OCI-LY7 (cell line): ENCODE results near the gene MEF2A. TPM values are rescaled to one million over a fixed set of nuclear protein-coding genes. Genes with fewer than 3 reads are reported as not detected.

Experiments
- BruUV-seq: library from RNA; stranded (reverse); fragments of 400-500 nt; replicated peaks from 2 replicates; lab custom pipeline; 2021; lab: Mats Ljungman, UMichigan
- CTCF ChIA-PET: fragments of 300-600 bp; sonication (Branson Sonifier 250); formaldehyde crosslinking; loops from one replicate; lab custom pipeline; 2022; ENCODE audit warnings: antibody characterized with exemption; ENCODE audit not compliant: unreplicated experiment; lab: Charles Lee
- POLR2A ChIA-PET: fragments of 300-600 bp; sonication (Branson Sonifier 250); formaldehyde crosslinking; loops from one replicate; lab custom pipeline; 2022; ENCODE audit warnings: antibody characterized with exemption; lab: Charles Lee
- DNase-seq: peaks from one replicate; pipeline ENCODE4 v3.0.0-alpha.2; 2015; ENCODE audit warnings: low spot score
- H2AFZ ChIP-seq: fragments of 200-600 bp; sonication (generic), shearing (Covaris generic); 2 replicates; pipeline ENCODE4 v1.6.1; 2014; ENCODE audit warnings: mild to moderate bottlenecking, antibody characterized with exemption, low read length, moderate library complexity
- H3K27ac ChIP-seq: fragments of 200-600 bp; sonication (generic); 2 replicates; pipeline ENCODE4 v1.5.1; 2014; ENCODE audit warnings: mixed run types, low read depth, mild to moderate bottlenecking, moderate library complexity, low read length, inconsistent platforms; ENCODE audit not compliant: poor library complexity, severe bottlenecking
- H3K36me3 ChIP-seq: fragments of 200-600 bp; sonication (generic); 2 replicates; pipeline ENCODE4 v1.6.1; 2014; ENCODE audit warnings: mild to moderate bottlenecking, antibody characterized with exemption, low read length, moderate library complexity, mixed read lengths; ENCODE audit not compliant: insufficient read depth
- H3K4me1 ChIP-seq: fragments of 200-600 bp; sonication (generic); 2 replicates; pipeline ENCODE4 v1.5.1; 2014; ENCODE audit warnings: mild to moderate bottlenecking, low read length; ENCODE audit not compliant: insufficient read depth, poor library complexity, severe bottlenecking
- H3K4me2 ChIP-seq: fragments of 200-600 bp; sonication (generic); 2 replicates; pipeline ENCODE4 v1.6.1; 2014; ENCODE audit warnings: mild to moderate bottlenecking, low read length
- H3K4me3 ChIP-seq: fragments of 200-600 bp; sonication (generic); 2 replicates; pipeline ENCODE4 v1.5.1; 2014; ENCODE audit warnings: mild to moderate bottlenecking, low read depth, low read length; ENCODE audit not compliant: poor library complexity, severe bottlenecking
- H3K79me2 ChIP-seq: fragments of 200-600 bp; sonication (generic); 2 replicates; pipeline ENCODE4 v1.6.1; 2016; ENCODE audit warnings: low read depth, mild to moderate bottlenecking, low read length, moderate library complexity, mixed read lengths; ENCODE audit not compliant: insufficient read depth
- H3K9me2 ChIP-seq: fragments of 200-600 bp; sonication (generic); 2 replicates; pipeline ENCODE4 v1.6.1; 2016; ENCODE audit warnings: mild to moderate bottlenecking, low read length, mixed read lengths; ENCODE audit not compliant: insufficient read depth
- H3K9me3 ChIP-seq: fragments of 200-600 bp; sonication (generic); 2 replicates; pipeline ENCODE4 v1.6.1; 2014; ENCODE audit warnings: mild to moderate bottlenecking, mixed run types, low read length, mixed read lengths
- H4K20me1 ChIP-seq: fragments of 200-600 bp; sonication (generic); 2 replicates; pipeline ENCODE4 v1.6.1; 2014; ENCODE audit warnings: mild to moderate bottlenecking, antibody characterized with exemption, low read length, moderate library complexity, mixed read lengths; ENCODE audit not compliant: insufficient read depth
- EZH2phosphoT487 ChIP-seq: fragments of 200-600 bp; sonication (generic); IDR thresholded peaks from 2 replicates; pipeline ENCODE4 v1.6.1; 2018; ENCODE audit warnings: low read depth, borderline replicate concordance, mild to moderate bottlenecking, mixed run types, antibody characterized with exemption, low read length, moderate library complexity, mixed read lengths
- intact Hi-C: fragments of 100-400 bp; cut with micrococcal nuclease; formaldehyde crosslinking; loops from one replicate; pipeline ENCODE4 v1.10.0; 2022; ENCODE audit not compliant: unreplicated experiment
- total RNA-seq, 2 experiments: library from RNA; depleted of rRNA in 1 of 2; stranded (reverse); fragments of >200 nt in 1 of 2; shearing (Covaris generic) in 1 of 2; gene quantifications; 2 replicates each; pipeline ENCODE4 v1.2.3, GENCODE V29; 2014 to 2022
- TF ChIP-seq, protein P1 (sequence below): fragments of 200-600 bp; sonication (generic); conservative IDR thresholded peaks from 2 replicates; pipeline ENCODE4 v1.5.1; 2014; ENCODE audit warnings: mild to moderate bottlenecking, antibody characterized with exemption, low read length, moderate library complexity, mixed read lengths

The MEF2A gene
- total RNA-seq, 2 experiments from 2014 or later, result 28.0 to 38.2 TPM

DNA sequence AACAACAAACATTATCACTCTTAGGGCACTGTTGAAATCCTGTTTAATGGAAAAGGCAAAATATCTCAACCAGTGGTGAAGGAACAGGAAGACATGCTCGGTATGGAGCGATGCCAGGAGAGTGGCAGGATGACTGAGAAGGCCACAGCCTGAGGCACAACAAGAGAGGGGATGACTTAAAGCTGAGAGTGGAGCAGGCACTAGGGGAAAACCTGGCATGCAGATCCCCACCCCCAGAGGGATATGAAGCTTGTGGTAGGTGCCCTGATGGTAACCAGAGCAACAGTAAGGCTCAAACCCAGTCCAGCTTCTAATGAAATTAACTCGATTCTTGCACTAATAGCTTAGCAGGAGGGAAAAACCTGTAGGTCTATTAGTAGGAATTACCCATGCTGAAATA is 127.0 kb downstream of the MEF2A start:
- Histone ChIP-seq H3K79me2 (no peaks in the 10 kb centered on the region), H3K36me3 (peaks cover 65% of the 10 kb centered on the region), H3K9me2 (no peaks in the 10 kb centered on the region), H3K4me2 (no peak overlapping the region), H3K4me3 (no peak overlapping the region), H3K9me3 (no peaks in the 10 kb centered on the region), H3K4me1 (no peaks in the 10 kb centered on the region), H3K27ac (no peak overlapping the region), H2AFZ (no peak overlapping the region), H4K20me1 (no peaks in the 10 kb centered on the region)
- ChIA-PET POLR2A (no interaction called here), CTCF (interaction anchor here (1.5 kb wide), 1 partner anchor 9 kb away, joined by 5 read pairs; no protein-coding TSS in a partner anchor)
- intact Hi-C loops, result no loop called here
- no peak for TF ChIP-seq EZH2phosphoT487
- TF ChIP-seq, protein P1, sequence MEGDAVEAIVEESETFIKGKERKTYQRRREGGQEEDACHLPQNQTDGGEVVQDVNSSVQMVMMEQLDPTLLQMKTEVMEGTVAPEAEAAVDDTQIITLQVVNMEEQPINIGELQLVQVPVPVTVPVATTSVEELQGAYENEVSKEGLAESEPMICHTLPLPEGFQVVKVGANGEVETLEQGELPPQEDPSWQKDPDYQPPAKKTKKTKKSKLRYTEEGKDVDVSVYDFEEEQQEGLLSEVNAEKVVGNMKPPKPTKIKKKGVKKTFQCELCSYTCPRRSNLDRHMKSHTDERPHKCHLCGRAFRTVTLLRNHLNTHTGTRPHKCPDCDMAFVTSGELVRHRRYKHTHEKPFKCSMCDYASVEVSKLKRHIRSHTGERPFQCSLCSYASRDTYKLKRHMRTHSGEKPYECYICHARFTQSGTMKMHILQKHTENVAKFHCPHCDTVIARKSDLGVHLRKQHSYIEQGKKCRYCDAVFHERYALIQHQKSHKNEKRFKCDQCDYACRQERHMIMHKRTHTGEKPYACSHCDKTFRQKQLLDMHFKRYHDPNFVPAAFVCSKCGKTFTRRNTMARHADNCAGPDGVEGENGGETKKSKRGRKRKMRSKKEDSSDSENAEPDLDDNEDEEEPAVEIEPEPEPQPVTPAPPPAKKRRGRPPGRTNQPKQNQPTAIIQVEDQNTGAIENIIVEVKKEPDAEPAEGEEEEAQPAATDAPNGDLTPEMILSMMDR, result no peak
- BruUV-seq, result no TSS peak
- no peak for DNase-seq

DNA sequence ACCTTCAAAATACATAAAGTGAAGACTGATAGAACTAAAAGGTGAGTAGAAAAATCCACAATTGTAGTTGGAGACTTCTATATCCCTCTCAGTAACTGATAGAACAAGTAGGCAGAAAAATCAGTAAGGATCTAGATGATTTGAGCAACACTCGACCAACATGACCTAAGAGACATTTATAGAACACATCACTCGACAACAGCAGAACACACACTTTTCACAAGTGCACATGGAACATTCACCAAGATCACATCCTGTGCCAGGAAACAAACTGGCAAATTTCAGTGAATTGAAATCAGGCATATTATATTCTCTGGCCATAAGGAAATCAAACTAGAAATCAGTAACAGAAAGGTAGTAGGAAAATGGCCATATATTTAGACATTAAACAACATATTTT is 130.3 kb downstream of the MEF2A start:
- no TSS peak for BruUV-seq
- CTCF ChIA-PET, result no interaction called here

More for the DNA sequence above, 130.3 kb downstream of the MEF2A start:
- no peak overlapping the region for H3K4me2 ChIP-seq
- H2AFZ ChIP-seq, result no peak overlapping the region
- TF ChIP-seq EZH2phosphoT487, result no peak
- TF ChIP-seq, protein P1, result no peak
- H3K4me3 ChIP-seq, result no peak overlapping the region
- DNase-seq, result no peak
- H4K20me1 ChIP-seq, result no peaks in the 10 kb centered on the region
- H3K4me1 ChIP-seq, result no peaks in the 10 kb centered on the region
- no peaks in the 10 kb centered on the region for H3K9me2 ChIP-seq
- H3K79me2 ChIP-seq, result no peaks in the 10 kb centered on the region
- peaks cover 46% of the 10 kb centered on the region for H3K36me3 ChIP-seq
- POLR2A ChIA-PET, result interaction anchor here (0.8 kb wide), 1 partner anchor 8 kb away, joined by 3 read pairs; no protein-coding TSS in a partner anchor
- no peaks in the 10 kb centered on the region for H3K9me3 ChIP-seq
- H3K27ac ChIP-seq, result no peak overlapping the region
- intact Hi-C loops, result no loop called here
